Right hindlimb (tissue), 1 donor: ENCODE measurements around the gene PCMTD2.

Source experiments
- DNase-seq: peaks from one replicate; pipeline ENCODE4 v3.0.0-alpha.2; 2018

Gene PCMTD2

GRCh38 chr20:64255361-64256281 lies at the start of gene PCMTD2:
PCMTD2 (plus strand) TSS chr20:64255748; CDS start chr20:64259966, 4,218 bp downstream.
- peak; percentile 88 for DNase-seq

- no peak for DNase-seq
Measured at GRCh38 chr20:64206614-64207013, 48.9 kb upstream of the PCMTD2 start.

- DNase-seq = no peak
Measured at GRCh38 chr20:64207641-64208590, 47.6 kb upstream of the PCMTD2 start.

- DNase-seq = no peak
Measured at GRCh38 chr20:64209148-64209547, 46.4 kb upstream of the PCMTD2 start.

- DNase-seq = no peak
Measured at GRCh38 chr20:64210656-64211369, 44.7 kb upstream of the PCMTD2 start.

GRCh38 chr20:64211874-64212658 lies 43.5 kb upstream of the PCMTD2 start:
- DNase-seq = no peak

GRCh38 chr20:64212755-64213154 lies 42.8 kb upstream of the PCMTD2 start:
- peak; percentile 81 for DNase-seq

GRCh38 chr20:64214113-64214512 lies 41.4 kb upstream of the PCMTD2 start:
- DNase-seq = no peak

GRCh38 chr20:64214952-64215351 lies 40.6 kb upstream of the PCMTD2 start:
- DNase-seq = no peak

- no peak for DNase-seq
Measured at GRCh38 chr20:64216036-64216435, 39.5 kb upstream of the PCMTD2 start.

- no peak for DNase-seq
Measured at GRCh38 chr20:64216910-64217309, 38.6 kb upstream of the PCMTD2 start.

- no peak for DNase-seq
Measured at GRCh38 chr20:64217539-64218221, 37.9 kb upstream of the PCMTD2 start.

GRCh38 chr20:64219202-64219601 lies 36.3 kb upstream of the PCMTD2 start:
- no peak for DNase-seq

GRCh38 chr20:64219730-64220129 lies 35.8 kb upstream of the PCMTD2 start:
- no peak for DNase-seq

- no peak for DNase-seq
Measured at GRCh38 chr20:64220420-64220819, 35.1 kb upstream of the PCMTD2 start.

GRCh38 chr20:64220891-64221527 lies 34.5 kb upstream of the PCMTD2 start:
- no peak for DNase-seq

- DNase-seq = no peak
Measured at GRCh38 chr20:64222291-64222735, 33.2 kb upstream of the PCMTD2 start.

GRCh38 chr20:64222851-64223525 lies 32.6 kb upstream of the PCMTD2 start:
- DNase-seq = no peak

- peak; percentile 77 for DNase-seq
Measured at GRCh38 chr20:64223526-64224067, 32.0 kb upstream of the PCMTD2 start.
